T-helper 1 cell treated with Interleukin-12 subunit alpha and Interleukin-12 subunit beta and Interleukin-4 antibody, amounts not matched to agents 30 μg/mL and 1 μg/mL, for 36 hours (primary cell): ENCODE data around the gene TMEM184A.

Experiments
- H3K27ac Mint-ChIP-seq: one replicate; pipeline ENCODE4 v1.8.0; 2021; ENCODE audit warnings: mild to moderate bottlenecking, mixed read lengths
- H3K27me3 Mint-ChIP-seq: one replicate; pipeline ENCODE4 v1.8.0; 2021; ENCODE audit warnings: low read depth, mixed read lengths
- H3K36me3 Mint-ChIP-seq: one replicate; pipeline ENCODE4 v1.8.0; 2021; ENCODE audit warnings: low read depth, mixed read lengths
- H3K4me1 Mint-ChIP-seq: one replicate; pipeline ENCODE4 v1.8.0; 2021; ENCODE audit warnings: low read depth, mixed read lengths
- H3K4me3 Mint-ChIP-seq: one replicate; pipeline ENCODE4 v1.8.0; 2021; ENCODE audit warnings: mild to moderate bottlenecking, moderate library complexity, mixed read lengths
- H3K9me3 Mint-ChIP-seq: one replicate; pipeline ENCODE4 v1.8.0; 2021; ENCODE audit warnings: mixed read lengths

The TMEM184A gene

DNA sequence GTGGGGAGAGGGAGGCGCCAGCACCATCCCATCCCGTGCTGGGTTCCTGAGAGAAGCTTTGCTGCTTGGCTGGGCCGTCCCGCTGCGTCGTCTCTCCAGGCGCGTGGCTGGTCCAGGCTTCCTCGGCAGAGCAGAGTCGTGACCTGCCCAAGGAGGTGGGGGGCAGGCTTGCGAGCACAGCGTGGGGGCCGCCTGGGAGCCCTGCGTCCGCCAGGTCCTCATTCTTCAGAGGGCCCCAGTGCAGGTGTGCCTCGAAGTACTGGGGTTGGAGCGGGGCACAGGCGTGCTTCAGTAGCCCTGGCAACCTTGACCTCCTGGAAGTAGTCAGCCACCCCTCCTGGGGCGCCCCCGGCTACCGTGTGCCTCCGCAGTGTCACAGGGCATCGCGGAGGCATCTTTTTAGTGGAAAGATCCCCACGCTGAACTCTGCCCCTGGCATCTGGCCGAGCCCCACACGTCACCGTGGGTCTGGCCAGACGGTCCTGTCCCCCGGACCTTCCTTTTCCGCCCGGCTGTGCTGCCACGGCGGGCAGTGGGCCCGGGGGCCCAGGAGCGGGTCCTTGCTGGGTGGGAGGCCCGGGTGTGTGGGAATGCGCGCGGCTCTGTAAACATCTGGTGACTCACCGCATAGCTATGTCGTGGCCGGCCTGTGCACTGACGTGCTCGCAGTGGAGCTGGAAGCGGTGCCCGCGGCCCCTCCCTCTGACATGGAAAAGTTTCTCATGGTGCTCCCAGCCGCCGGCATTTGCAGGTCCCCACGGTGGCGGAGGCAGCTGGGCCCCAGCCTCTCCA is 19.1 kb downstream of the TMEM184A start:
- H3K27me3 Mint-ChIP-seq: no peaks in the 10 kb centered on the region
- H3K27ac Mint-ChIP-seq: no peak overlapping the region
- peaks cover 21% of the 10 kb centered on the region for H3K4me1 Mint-ChIP-seq
- H3K9me3 Mint-ChIP-seq: no peaks in the 10 kb centered on the region
- H3K4me3 Mint-ChIP-seq: no peak overlapping the region
- peaks cover under 1% of the 10 kb centered on the region for H3K36me3 Mint-ChIP-seq

DNA sequence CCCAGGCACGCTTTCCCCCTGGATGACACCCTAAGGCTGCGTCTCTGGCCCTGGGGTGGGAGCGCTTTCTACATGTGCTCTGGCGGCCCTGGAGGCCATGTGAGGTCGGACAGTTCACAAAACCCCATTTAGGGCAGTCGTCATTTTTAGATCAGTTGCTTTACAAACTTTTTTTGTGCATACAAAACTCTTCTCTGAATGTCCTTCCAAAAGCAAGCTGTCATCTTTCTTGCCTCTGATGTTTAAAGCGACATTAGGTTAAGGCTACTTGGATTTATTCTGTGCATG is 19.6 kb downstream of the TMEM184A start:
- H3K9me3 Mint-ChIP-seq: no peaks in the 10 kb centered on the region
- no peak overlapping the region for H3K27ac Mint-ChIP-seq
- no peak overlapping the region for H3K4me3 Mint-ChIP-seq
- peaks cover 2% of the 10 kb centered on the region for H3K36me3 Mint-ChIP-seq
- H3K4me1 Mint-ChIP-seq: peaks cover 26% of the 10 kb centered on the region
- no peaks in the 10 kb centered on the region for H3K27me3 Mint-ChIP-seq

DNA sequence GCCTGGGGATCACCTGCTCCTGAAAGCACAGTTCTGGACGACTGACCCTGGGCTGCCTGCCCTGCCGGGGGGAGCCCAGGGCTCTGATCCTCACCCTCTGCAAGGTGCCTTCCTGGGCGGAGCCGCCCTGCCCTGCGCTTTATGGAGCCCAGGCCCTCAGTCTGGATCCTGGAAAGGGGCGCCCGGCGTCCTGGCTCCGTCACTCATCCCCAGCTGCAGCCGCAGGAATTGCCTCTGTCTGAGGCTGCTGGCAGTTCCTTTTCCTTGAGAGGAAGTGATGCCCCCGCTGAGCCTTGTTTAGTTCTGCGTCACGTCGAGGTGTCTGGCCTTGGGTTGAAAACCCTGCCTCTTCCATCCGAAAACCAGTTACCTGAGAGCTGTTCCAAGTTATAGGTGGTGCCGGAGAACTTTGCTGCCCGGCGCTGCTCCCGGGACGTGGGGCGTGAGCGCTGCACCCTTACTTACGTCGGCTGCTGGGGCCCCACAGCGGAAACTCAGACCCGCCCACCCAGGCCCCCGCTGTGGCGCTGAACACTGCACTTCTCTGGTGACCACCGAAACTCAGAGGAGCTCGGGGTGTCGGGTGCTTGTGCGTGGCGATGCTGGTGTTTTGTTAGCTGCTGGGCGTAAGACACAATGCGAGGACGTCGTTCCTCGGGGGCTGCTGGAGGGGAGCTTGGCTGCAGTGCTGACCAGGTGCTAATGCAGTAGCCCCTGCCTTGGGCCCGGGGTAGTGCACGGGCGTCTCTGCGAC is 20.1 kb downstream of the TMEM184A start:
- Mint-ChIP-seq H3K4me1 (peaks cover 26% of the 10 kb centered on the region), H3K27ac (no peak overlapping the region), H3K9me3 (no peaks in the 10 kb centered on the region), H3K27me3 (no peaks in the 10 kb centered on the region), H3K4me3 (no peak overlapping the region), H3K36me3 (peaks cover 2% of the 10 kb centered on the region)

DNA sequence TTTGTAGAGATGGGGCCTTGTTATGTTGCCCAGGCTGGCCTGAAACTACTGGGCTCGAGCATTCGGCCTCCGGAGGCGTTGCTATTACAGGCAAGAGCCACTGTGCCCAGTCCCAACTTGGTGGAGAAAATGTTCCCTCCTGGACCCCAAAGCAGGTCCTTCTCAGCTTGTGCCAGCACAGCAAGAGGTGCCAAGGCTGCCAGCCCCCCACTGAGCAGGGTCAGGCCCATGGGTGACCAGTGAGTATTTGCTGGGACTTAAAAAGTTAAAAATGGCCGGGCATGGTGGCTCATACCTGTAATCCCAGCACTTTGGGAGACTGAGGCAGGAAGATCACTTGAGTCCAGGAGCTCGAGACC is 20.9 kb downstream of the TMEM184A start:
- Mint-ChIP-seq H3K9me3 (no peaks in the 10 kb centered on the region), H3K36me3 (peaks cover 2% of the 10 kb centered on the region), H3K27me3 (no peaks in the 10 kb centered on the region), H3K27ac (no peak overlapping the region), H3K4me1 (peaks cover 26% of the 10 kb centered on the region), H3K4me3 (no peak overlapping the region)

DNA sequence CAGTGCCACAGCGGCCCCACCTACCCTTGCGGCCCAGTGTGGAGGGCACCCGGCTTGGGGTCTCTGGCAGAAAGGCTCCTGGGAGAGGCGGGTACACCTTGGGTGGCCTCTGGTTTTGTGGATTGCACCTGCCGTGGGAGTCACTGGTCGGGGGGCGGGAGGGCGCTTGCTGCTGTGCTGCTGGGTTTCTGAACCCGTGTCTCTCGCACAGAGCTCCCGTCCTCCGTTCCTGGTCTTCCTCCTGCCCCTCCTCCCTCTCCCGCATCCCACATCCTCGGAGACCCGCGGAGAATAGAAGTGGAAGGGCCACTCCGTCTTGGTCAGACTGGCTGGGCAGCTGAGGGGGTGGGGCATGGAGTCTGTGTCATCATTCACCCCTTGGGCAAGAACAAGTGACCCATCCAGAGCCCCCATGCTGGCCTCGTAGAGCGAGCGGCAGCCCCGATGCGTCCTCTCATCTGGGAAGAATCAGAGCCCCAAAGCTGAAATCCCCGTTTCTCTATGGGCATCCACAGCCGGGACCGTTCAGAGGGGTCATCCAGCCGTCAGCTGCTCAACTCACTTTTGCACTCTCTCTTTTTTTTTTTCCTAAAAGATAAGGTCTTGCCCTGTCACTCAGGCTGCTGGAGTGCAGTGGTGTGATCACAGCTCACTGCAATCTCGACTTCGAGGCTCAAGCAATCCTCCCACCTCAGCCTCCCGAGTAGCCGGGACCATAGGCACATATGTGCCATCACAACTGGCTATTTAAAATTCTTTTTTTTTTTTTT is 21.5 kb downstream of the TMEM184A start:
- Mint-ChIP-seq H3K4me1 (peaks cover 28% of the 10 kb centered on the region), H3K4me3 (no peak overlapping the region), H3K36me3 (peaks cover 2% of the 10 kb centered on the region), H3K27ac (no peak overlapping the region), H3K9me3 (no peaks in the 10 kb centered on the region), H3K27me3 (no peaks in the 10 kb centered on the region)

DNA sequence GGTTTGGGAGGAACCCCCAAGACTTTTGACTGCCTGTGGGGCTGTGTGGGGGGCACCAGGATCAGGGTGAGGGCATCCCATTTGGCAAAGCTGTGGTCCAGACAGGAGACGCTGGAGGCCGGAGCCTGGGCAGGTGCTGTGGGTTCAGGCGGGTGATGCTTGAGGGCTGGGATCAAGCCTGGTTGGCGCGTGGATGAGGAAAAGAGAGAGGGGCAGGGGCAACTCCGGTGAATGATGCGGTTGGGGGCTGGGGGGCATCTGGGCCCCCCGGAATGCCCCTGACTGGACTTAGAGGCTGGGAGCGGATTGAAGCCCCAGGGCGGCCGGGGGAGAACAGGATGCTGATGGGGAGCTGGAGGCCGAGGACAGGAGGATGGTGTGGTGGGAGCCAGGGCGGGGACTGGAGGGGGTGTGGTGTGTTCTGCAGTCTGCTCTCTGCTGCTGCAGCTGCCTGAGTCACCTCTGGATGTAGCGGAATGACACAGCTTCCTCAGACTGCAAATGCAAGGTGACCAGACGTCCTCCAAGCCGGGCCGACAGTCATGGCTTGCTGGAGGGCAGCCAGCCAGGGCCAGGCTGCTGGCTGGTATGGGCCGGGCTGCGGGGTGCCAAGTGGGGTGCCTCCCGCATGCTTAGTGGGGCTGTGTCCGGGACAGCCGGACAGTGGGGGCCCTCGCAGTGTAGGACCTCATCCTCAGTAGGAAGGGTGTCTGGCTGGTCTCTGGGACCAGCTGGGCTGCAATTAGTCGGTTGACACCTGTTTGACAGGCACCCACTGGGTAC is 22.3 kb downstream of the TMEM184A start:
- H3K36me3 Mint-ChIP-seq: peaks cover 2% of the 10 kb centered on the region
- H3K4me3 Mint-ChIP-seq: peak overlapping the region; percentile 87
- H3K9me3 Mint-ChIP-seq: no peaks in the 10 kb centered on the region
- H3K4me1 Mint-ChIP-seq: peaks cover 28% of the 10 kb centered on the region
- peak overlapping the region; percentile 69 for H3K27ac Mint-ChIP-seq
- no peaks in the 10 kb centered on the region for H3K27me3 Mint-ChIP-seq

DNA sequence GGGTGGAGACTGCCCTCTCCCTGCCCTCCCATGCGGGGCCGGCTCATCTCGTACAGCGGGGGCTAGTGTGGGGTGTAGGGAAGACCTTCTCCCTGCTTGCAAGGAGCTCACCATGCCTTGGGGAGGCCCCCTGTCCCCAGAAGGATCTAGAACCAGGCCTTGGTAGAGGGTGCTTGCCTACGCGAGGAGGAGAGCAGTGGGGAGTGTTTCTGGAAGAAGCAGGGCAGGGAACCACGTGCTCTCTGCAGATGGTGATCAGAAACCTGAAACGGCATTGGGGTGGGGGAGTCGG is 22.8 kb downstream of the TMEM184A start:
- Mint-ChIP-seq H3K4me3 (peak overlapping the region; percentile 87), H3K4me1 (peaks cover 28% of the 10 kb centered on the region), H3K9me3 (no peaks in the 10 kb centered on the region), H3K36me3 (peaks cover 2% of the 10 kb centered on the region), H3K27ac (peak overlapping the region; percentile 89), H3K27me3 (no peaks in the 10 kb centered on the region)

DNA sequence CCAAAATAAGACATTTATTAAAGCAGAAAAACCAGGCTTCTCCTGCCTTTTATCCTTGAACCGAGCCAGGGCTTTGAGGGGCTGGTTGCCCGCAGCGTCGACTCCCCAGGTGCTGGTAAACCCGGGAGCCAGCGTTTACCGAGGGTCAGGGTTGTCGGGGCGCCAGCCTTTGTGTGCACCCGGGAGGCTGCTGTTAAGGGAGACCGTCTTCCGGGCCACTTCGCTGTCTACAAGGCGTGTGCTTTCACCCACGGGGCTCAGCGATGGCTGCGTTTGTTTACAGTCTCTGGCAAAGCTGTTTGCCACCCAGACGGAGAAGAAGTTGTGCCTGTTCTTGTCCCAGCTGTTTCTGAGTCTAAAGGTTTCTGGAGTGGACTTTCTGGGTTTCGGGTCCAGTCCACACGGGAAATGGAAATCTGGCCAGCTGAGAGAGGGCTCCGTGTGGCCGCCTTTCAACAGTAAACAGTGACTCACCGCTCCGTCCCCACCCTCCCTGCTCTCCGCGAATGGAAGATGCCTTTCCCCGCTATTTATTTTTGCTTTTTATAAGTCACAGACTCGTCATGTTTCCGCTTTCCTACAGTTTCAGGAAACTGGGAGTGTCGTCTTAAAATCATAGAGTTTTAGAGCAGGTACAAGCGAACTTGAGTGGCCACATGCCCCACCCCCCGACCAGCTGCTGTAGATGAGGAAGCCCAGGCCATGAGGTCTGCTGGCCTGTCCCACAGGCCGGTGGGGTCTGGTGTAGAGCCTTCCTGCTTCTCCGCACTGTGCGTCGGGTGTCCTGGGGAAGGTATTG is 23.4 kb downstream of the TMEM184A start:
- peaks cover 2% of the 10 kb centered on the region for H3K36me3 Mint-ChIP-seq
- no peaks in the 10 kb centered on the region for H3K9me3 Mint-ChIP-seq
- peaks cover 28% of the 10 kb centered on the region for H3K4me1 Mint-ChIP-seq

DNA sequence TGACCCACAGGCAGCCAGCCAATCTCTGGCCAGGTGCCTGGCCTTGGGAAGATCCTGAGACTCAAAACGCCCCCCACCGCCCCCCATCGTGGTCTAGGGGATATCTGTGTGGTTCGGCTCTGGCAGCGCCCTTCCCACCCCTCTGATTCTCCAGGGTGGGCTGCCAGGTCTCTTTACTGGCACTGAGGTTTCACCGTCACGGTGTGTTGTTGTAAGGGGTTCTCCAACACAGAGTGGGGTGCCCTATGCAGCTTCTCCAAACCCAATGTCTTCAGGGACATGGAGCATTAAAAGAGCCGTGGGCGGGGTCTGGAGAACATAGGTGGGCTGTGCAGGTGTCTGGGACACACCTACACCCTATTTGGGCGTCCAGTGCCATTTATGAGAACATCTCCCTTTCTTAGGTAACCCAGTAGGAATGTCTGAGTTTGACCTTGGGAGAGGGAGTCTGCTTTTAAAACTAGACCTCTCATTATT is 24.0 kb downstream of the TMEM184A start:
- Mint-ChIP-seq H3K27me3 (peaks cover under 1% of the 10 kb centered on the region), H3K4me3 (peak overlapping the region; percentile 87), H3K9me3 (no peaks in the 10 kb centered on the region), H3K36me3 (peaks cover 2% of the 10 kb centered on the region), H3K27ac (peak overlapping the region; percentile 89), H3K4me1 (peaks cover 28% of the 10 kb centered on the region)

More for the DNA sequence above, 23.4 kb downstream of the TMEM184A start:
- Mint-ChIP-seq H3K27me3 (no peaks in the 10 kb centered on the region), H3K27ac (peak overlapping the region; percentile 89), H3K4me3 (peak overlapping the region; percentile 87)

DNA sequence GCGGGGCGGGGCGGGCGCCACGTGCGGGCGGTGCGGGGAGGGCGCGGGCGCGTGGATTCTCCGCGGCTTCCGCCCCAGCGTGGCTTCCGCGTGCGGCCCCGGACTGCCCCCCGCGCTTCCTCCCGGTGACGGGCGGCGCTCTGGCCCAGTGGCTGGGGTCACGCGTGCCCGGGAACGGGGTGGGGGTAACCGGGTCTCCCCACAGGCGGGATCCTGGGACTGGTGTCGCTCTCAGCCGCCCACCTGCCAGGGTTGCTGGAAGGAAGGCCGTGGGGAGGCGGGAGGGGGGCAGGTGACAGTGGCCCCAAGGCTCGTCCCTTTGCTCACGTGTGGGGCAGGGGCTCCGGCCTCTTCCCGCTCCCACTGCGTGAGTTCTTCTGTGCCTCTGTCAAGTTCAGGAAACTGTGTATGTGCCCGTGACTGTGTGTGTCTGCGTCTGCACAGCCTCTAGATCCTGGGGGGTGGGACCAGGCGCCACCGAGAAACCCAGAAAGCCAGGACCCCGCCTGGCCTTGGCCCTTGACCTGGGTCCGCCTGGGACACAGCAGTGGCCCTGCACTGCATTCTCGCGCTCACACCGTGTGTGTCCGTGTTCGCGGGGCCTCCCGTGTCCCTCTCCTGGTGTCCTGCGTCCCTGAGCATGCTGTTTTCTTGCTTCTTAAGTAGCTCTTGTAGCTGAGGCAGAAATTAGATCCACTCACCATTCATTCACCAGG is 24.6 kb downstream of the TMEM184A start:
- H3K27ac Mint-ChIP-seq: peak overlapping the region; percentile 89
- peaks cover 25% of the 10 kb centered on the region for H3K4me1 Mint-ChIP-seq
- peaks cover 6% of the 10 kb centered on the region for H3K27me3 Mint-ChIP-seq
- H3K9me3 Mint-ChIP-seq: no peaks in the 10 kb centered on the region
- H3K4me3 Mint-ChIP-seq: peak overlapping the region; percentile 87
- peaks cover 2% of the 10 kb centered on the region for H3K36me3 Mint-ChIP-seq

DNA sequence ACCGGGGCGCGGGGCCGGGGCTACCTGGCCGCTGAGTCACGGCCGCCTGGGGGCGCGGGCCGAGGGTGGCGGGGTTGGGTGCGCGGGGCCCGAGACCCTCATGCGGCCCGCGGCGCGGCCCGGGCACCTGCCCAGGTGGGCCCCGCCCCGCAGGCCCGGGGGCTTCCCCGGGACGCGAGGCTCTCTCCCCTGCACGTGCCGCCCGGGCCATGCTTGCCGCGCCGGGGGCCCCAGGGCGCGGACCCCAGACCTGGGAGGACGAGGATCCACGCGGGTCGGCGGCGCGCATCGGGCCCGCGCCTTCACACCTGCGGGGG is 25.1 kb downstream of the TMEM184A start:
- Mint-ChIP-seq H3K9me3 (no peaks in the 10 kb centered on the region), H3K4me3 (no peak overlapping the region), H3K36me3 (peaks cover 2% of the 10 kb centered on the region), H3K4me1 (peaks cover 24% of the 10 kb centered on the region), H3K27me3 (peaks cover 7% of the 10 kb centered on the region), H3K27ac (no peak overlapping the region)

DNA sequence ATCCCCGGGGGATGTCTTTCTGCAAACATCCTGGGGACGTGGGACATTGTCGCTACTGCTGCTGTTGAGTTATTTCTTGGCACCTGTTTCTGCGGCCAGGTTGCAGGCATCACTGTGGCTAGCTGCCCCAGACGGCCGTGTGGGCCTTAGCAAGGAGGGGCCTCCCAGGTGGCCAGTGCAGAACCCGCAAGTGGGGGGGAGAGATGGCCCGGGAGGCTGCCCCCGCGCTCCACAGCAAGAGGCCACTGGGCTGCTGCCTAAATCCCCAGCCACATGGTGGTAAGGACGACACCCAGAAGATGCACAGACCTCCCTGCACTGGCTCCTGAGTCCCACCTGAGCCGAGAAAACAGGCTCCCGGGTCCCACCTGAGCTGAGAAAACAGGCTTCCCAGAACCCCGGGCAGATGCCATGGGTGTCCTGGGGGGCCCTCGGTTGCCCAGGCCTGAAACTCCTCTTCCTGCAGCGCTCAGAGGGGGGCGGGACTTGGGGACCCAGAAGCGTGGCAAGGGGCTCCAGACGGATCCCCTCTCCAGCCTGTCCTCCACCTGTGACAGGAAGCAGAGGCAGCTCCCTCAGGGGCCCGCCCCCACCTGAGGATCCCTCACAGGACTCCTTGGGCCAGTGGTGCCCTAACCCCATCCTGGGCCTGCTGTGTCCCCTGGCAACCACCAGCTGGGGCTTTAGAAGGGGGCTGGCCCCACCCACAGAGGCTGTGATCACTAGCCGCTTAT is 26.5 kb downstream of the TMEM184A start:
- Mint-ChIP-seq H3K4me3 (peak overlapping the region; percentile 67), H3K4me1 (peaks cover 24% of the 10 kb centered on the region), H3K9me3 (no peaks in the 10 kb centered on the region), H3K36me3 (peaks cover 2% of the 10 kb centered on the region), H3K27me3 (peaks cover 15% of the 10 kb centered on the region), H3K27ac (peak overlapping the region; percentile 59)

DNA sequence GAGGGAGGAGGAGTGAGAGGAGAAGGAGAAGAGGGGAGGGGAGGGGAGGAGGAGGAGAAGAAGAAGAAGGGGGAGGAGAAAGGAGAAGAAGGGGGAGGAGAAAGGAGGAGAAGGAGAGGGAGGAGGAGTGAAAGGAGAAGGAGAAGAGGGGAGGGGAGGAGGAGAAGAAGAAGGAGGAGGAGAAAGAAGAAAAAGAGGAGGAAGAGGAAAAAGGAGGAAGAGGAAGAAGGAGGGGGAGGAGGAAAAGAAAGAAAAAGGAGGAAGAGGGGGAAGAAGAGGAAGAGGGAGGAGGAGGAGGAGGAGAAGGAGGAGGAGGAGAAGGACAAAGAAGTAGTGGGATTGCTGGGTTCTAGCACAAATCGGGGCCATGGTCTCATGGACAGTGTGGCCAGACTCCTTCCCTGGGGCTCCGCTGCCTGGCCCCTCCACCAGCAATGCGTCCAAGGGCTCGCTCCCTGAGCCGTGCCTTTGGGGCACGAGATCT is 29.7 kb downstream of the TMEM184A start:
- H3K4me3 Mint-ChIP-seq: no peak overlapping the region
- H3K9me3 Mint-ChIP-seq: no peaks in the 10 kb centered on the region
- no peaks in the 10 kb centered on the region for H3K36me3 Mint-ChIP-seq
- H3K4me1 Mint-ChIP-seq: peaks cover 2% of the 10 kb centered on the region
- peaks cover 15% of the 10 kb centered on the region for H3K27me3 Mint-ChIP-seq
- H3K27ac Mint-ChIP-seq: no peak overlapping the region
